OCI-M2 (cell line): Measurements from ENCODE around the gene TPST2.

ENCODE experiments used
- DNase-seq: peaks from one replicate; lab custom pipeline; 2025; ENCODE audit not compliant: unreplicated experiment; lab: John Stamatoyannopoulos, UW

The TPST2 gene

GRCh38 chr22:26558248-26558895, 31.6 kb downstream of the TPST2 start:
- no peak for DNase-seq

- no peak for DNase-seq
Measured at GRCh38 chr22:26556904-26557303, 33.0 kb downstream of the TPST2 start.

- no peak for DNase-seq
Measured at GRCh38 chr22:26555478-26555877, 34.5 kb downstream of the TPST2 start.

- no peak for DNase-seq
Measured at GRCh38 chr22:26554956-26555355, 35.0 kb downstream of the TPST2 start.

GRCh38 chr22:26553056-26553752, 36.7 kb downstream of the TPST2 start:
- no peak for DNase-seq

- DNase-seq, result no peak
Measured at GRCh38 chr22:26552466-26552865, 37.5 kb downstream of the TPST2 start.

- DNase-seq, result no peak
Measured at GRCh38 chr22:26551568-26551967, 38.4 kb downstream of the TPST2 start.

- DNase-seq, result no peak
Measured at GRCh38 chr22:26550498-26551033, 39.4 kb downstream of the TPST2 start.

GRCh38 chr22:26549902-26550497, 39.9 kb downstream of the TPST2 start:
- no peak for DNase-seq

GRCh38 chr22:26548984-26549383, 40.9 kb downstream of the TPST2 start:
- DNase-seq, result no peak

- DNase-seq, result no peak
Measured at GRCh38 chr22:26548303-26548702, 41.6 kb downstream of the TPST2 start.

- no peak for DNase-seq
Measured at GRCh38 chr22:26547837-26548236, 42.1 kb downstream of the TPST2 start.

GRCh38 chr22:26547426-26547825, 42.5 kb downstream of the TPST2 start:
- DNase-seq, result no peak

- DNase-seq, result no peak
Measured at GRCh38 chr22:26546282-26546681, 43.6 kb downstream of the TPST2 start.

- DNase-seq, result no peak
Measured at GRCh38 chr22:26545827-26546226, 44.1 kb downstream of the TPST2 start.

GRCh38 chr22:26545385-26545784, 44.5 kb downstream of the TPST2 start:
- no peak for DNase-seq

GRCh38 chr22:26544489-26544888, 45.4 kb downstream of the TPST2 start:
- DNase-seq, result no peak

GRCh38 chr22:26542831-26543230, 47.1 kb downstream of the TPST2 start:
- no peak for DNase-seq

- no peak for DNase-seq
Measured at GRCh38 chr22:26541167-26541819, 48.6 kb downstream of the TPST2 start.

- DNase-seq, result no peak
Measured at GRCh38 chr22:26540119-26540518, 49.8 kb downstream of the TPST2 start.

GRCh38 chr22:26536762-26537134, 53.2 kb downstream of the TPST2 start:
- DNase-seq, result no peak
